ENCODE measurements around the gene ZBTB7C.

DNA sequence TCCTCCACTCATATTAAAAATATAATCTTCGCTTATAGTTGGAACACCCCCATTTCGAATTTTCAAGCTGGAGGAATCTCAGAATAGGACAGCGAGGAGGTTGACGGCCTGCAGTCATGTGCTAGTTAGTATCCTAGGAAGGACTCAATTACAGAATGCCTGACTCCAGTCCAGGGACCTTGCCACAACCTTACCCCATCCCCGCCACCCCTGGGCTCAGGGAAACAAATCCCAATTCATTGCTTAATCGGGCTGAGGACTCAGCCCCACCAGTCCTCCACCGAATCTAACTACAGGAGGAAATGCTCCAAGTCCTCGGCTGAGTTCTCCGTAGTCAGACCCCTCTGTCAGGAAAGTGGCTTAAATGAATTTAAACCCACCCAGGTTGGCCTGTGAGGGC, 31.7 kb upstream of the ZBTB7C start:
- TF ChIP-seq MAX (IDR thresholded peaks at IDR 0.05) = no peak
- TF ChIP-seq CEBPB (IDR thresholded peaks at IDR 0.05; ENCODE audit: low read depth, low read length) = no peak
- TF ChIP-seq, protein P1, sequence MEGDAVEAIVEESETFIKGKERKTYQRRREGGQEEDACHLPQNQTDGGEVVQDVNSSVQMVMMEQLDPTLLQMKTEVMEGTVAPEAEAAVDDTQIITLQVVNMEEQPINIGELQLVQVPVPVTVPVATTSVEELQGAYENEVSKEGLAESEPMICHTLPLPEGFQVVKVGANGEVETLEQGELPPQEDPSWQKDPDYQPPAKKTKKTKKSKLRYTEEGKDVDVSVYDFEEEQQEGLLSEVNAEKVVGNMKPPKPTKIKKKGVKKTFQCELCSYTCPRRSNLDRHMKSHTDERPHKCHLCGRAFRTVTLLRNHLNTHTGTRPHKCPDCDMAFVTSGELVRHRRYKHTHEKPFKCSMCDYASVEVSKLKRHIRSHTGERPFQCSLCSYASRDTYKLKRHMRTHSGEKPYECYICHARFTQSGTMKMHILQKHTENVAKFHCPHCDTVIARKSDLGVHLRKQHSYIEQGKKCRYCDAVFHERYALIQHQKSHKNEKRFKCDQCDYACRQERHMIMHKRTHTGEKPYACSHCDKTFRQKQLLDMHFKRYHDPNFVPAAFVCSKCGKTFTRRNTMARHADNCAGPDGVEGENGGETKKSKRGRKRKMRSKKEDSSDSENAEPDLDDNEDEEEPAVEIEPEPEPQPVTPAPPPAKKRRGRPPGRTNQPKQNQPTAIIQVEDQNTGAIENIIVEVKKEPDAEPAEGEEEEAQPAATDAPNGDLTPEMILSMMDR (IDR thresholded peaks at IDR 0.05; ENCODE audit: control extremely low read depth in 1 of 3, insufficient read depth in 1 of 3, low read depth in 1 of 3, low read length in 3 of 3) = no peak
- no peak for TF ChIP-seq TCF12 (IDR thresholded peaks at IDR 0.05; ENCODE audit: low read depth, low read length)
- no peak for TF ChIP-seq EZH2 (IDR thresholded peaks at IDR 0.05; ENCODE audit: low read depth, low read length, severe bottlenecking)
- TF ChIP-seq POLR2A (IDR thresholded peaks at IDR 0.05; ENCODE audit: control extremely low read depth in 1 of 2, low read depth in 2 of 2, low read length in 2 of 2) = no peak
- no peak for TF ChIP-seq SP4 (IDR thresholded peaks at IDR 0.05; ENCODE audit: low read length)
- TF ChIP-seq POLR2AphosphoS5 (IDR thresholded peaks at IDR 0.05; ENCODE audit: low read depth, low read length) = no peak
- TF ChIP-seq SRF (IDR thresholded peaks at IDR 0.05; ENCODE audit: low read depth, low read length) = no peak
- no peak for TF ChIP-seq RFX5 (IDR thresholded peaks at IDR 0.05; ENCODE audit: borderline replicate concordance, low read depth, low read length)
- TF ChIP-seq RAD21 (IDR thresholded peaks at IDR 0.05 in 1 of 2, conservative IDR thresholded peaks at IDR 0.05 in 1 of 2; ENCODE audit: low read depth in 2 of 2, low read length in 2 of 2) = no peak
